ENCODE data around the gene ZNF516.

Gene ZNF516

DNA sequence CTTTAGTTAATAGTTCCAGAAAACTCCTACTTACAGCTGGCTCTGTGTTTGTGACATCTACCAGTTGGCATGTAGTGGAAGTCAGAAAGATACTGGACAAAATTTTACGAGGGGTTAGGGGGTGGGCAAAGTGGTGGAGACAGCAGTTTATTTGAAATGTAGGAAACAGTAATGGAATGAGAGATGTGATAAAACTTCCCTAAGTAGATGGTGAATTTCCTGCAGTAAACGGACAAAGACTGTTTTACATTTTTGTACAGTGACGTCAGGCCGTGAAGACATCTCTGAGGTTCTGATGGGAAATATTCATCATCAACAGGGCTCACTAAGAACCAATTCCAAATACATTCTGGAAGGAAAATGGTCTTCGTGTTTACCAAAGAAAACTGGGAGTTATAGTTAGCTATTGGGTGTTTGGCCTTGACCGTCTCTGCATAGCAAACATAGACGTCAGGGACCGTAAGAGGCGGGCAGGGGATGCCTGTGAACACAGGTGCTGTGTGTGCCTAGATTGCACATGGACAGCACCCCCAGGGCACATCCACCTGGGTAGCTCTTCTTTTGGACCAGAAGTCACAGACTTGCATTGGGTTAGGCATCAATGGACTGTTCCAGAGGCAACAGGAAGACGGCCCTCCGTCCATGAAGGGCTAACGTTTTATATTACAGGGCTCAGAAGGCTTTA, 131.5 kb downstream of the ZNF516 start:
- no peak overlapping the region for H3K9ac ChIP-seq (ENCODE audit: low read depth, low read length)
- no peak overlapping the region for H3K4me3 ChIP-seq (ENCODE audit: low read depth, low read length)
- no peaks in the 10 kb centered on the region for H3K27me3 ChIP-seq (ENCODE audit: control insufficient read depth, insufficient read depth, low read length)

DNA sequence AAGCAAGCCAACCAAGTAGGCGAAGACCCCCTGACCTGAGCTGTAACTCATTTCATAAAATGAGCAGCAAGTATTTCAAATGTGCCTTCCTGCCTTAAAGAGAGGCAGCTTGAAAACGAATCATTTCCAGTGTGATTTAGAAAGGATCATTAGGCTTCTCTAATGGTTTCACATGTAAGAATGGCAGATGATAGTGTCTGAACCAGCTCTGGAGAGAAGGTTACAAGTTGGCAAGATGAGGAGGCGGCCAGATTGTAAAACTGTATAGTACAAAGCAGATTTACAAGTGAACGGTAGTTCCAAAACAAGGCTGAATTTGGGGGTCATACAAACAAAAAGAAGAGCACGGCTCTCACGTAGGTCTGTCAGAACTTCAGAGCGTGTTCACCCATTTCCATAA, 132.4 kb downstream of the ZNF516 start:
- Histone ChIP-seq H3K36me3 (ENCODE audit: control insufficient read depth, insufficient read depth, low read length) (no peaks in the 10 kb centered on the region), H3K27me3 (ENCODE audit: control insufficient read depth, insufficient read depth, low read length) (no peaks in the 10 kb centered on the region), H3K9ac (ENCODE audit: low read depth, low read length) (no peak overlapping the region), H3K4me1 (ENCODE audit: control insufficient read depth, insufficient read depth, low read length) (peaks cover 2% of the 10 kb centered on the region), H3K9me3 (ENCODE audit: control insufficient read depth, insufficient read depth, low read length) (no peaks in the 10 kb centered on the region), H3K4me3 (ENCODE audit: low read depth, low read length) (no peak overlapping the region)

More for the DNA sequence above, 131.5 kb downstream of the ZNF516 start:
- Histone ChIP-seq H3K9me3 (ENCODE audit: control insufficient read depth, insufficient read depth, low read length) (no peaks in the 10 kb centered on the region), H3K36me3 (ENCODE audit: control insufficient read depth, insufficient read depth, low read length) (no peaks in the 10 kb centered on the region), H3K4me1 (ENCODE audit: control insufficient read depth, insufficient read depth, low read length) (peaks cover 2% of the 10 kb centered on the region)

DNA sequence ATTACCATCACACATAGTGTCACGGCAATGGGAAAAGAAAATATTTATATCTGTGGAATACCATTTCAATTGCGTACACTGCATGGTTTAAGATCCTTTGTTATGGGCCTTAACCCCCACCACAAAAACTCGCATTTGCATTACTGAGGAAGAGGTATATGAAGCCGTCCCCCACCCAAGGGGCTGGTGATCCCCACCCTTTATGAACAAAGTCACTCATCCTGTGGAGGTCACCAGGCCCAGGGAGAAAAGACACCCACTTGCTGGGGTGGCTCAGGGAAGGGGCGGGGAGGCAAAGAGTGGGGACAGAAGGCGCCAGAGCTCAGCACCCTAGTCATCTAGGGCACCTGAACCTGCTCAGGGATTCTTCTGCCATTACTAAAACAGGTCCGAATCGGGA, 133.8 kb downstream of the ZNF516 start:
- peaks cover 2% of the 10 kb centered on the region for H3K4me1 ChIP-seq (ENCODE audit: control insufficient read depth, insufficient read depth, low read length)
- no peaks in the 10 kb centered on the region for H3K9me3 ChIP-seq (ENCODE audit: control insufficient read depth, insufficient read depth, low read length)
- H3K9ac ChIP-seq (ENCODE audit: low read depth, low read length): no peak overlapping the region
- no peaks in the 10 kb centered on the region for H3K36me3 ChIP-seq (ENCODE audit: control insufficient read depth, insufficient read depth, low read length)
- no peak overlapping the region for H3K4me3 ChIP-seq (ENCODE audit: low read depth, low read length)
- H3K27me3 ChIP-seq (ENCODE audit: control insufficient read depth, insufficient read depth, low read length): no peaks in the 10 kb centered on the region

DNA sequence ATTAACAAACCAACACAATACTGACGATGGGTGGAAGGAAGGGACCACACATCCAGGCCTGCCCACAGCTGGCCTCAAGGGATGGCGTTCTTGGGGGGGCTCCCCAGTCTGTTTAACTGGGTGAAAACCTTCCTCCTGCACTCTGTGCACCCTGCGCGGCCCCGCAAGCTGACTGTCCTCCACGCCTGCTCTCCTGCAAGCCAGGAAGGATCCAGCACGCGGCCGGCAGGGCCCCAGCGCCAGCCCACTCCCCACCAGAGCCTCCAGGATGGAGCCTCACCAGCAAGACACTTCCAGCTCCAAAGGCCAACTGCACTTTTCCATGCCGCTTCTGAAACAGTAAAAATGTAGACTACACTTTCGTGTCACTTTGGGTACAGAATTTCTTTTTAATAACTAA, 135.1 kb downstream of the ZNF516 start:
- H3K4me3 ChIP-seq (ENCODE audit: low read depth, low read length): no peak overlapping the region
- H3K9me3 ChIP-seq (ENCODE audit: control insufficient read depth, insufficient read depth, low read length): no peaks in the 10 kb centered on the region
- H3K36me3 ChIP-seq (ENCODE audit: control insufficient read depth, insufficient read depth, low read length): no peaks in the 10 kb centered on the region
- no peaks in the 10 kb centered on the region for H3K27me3 ChIP-seq (ENCODE audit: control insufficient read depth, insufficient read depth, low read length)
- no peak overlapping the region for H3K9ac ChIP-seq (ENCODE audit: low read depth, low read length)
- H3K4me1 ChIP-seq (ENCODE audit: control insufficient read depth, insufficient read depth, low read length): peaks cover 2% of the 10 kb centered on the region

DNA sequence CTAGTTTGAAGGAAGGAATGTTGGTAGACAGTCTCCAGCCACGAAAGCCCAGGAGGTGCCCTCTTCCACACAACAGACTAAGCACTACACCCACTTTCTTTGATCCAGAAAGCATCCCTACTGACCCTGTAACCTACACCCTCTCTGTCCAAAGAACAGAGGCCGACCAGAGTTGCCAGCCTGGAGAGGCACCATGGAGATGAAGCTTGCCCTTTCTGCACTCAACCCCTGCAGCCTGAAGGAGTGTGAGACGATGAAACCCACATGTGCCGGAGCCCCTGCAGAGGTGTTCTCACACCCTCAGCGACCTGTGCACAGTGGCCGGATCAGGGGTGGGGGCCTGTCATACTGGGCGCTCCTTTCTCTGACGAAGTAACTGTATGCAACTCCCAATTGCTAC, 136.3 kb downstream of the ZNF516 start:
- H3K9me3 ChIP-seq (ENCODE audit: control insufficient read depth, insufficient read depth, low read length): no peaks in the 10 kb centered on the region
- H3K27me3 ChIP-seq (ENCODE audit: control insufficient read depth, insufficient read depth, low read length): no peaks in the 10 kb centered on the region
- no peak overlapping the region for H3K4me3 ChIP-seq (ENCODE audit: low read depth, low read length)
- H3K4me1 ChIP-seq (ENCODE audit: control insufficient read depth, insufficient read depth, low read length): peaks cover 2% of the 10 kb centered on the region
- H3K36me3 ChIP-seq (ENCODE audit: control insufficient read depth, insufficient read depth, low read length): no peaks in the 10 kb centered on the region
- no peak overlapping the region for H3K9ac ChIP-seq (ENCODE audit: low read depth, low read length)

DNA sequence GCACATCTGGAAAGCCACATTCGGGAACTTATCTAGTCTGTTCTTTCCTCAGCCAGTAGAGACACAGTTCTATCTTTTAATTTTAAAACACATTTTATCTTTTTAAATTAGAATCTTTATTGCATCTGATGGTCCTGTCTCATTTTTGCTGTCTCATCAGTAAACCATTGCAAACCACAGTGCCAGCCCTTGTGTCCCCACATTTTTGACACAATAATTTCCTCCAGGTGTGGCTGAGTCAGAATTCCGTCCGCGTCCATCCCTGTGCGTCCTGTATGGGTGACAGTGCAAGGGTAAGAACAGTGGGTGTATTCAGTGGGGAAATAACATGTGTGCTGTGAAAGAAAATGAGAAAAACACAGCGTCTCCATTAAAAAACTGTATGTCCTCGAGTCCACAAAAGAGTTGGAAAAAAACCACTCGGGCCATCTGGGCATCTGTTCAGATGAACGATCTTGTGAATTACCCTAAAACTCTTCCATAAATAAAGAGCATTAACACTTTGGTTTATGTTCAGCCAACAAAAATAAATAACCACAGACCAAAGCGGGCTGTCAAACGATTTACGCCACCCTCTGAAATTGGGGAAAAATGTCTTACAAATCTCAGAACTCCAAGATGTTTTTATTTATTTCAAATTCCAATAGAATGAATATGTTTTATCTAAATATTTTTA, 137.3 kb downstream of the ZNF516 start:
- Histone ChIP-seq H3K36me3 (ENCODE audit: control insufficient read depth, insufficient read depth, low read length) (no peaks in the 10 kb centered on the region), H3K4me1 (ENCODE audit: control insufficient read depth, insufficient read depth, low read length) (peaks cover 2% of the 10 kb centered on the region), H3K9ac (ENCODE audit: low read depth, low read length) (no peak overlapping the region), H3K4me3 (ENCODE audit: low read depth, low read length) (no peak overlapping the region), H3K27me3 (ENCODE audit: control insufficient read depth, insufficient read depth, low read length) (no peaks in the 10 kb centered on the region), H3K9me3 (ENCODE audit: control insufficient read depth, insufficient read depth, low read length) (no peaks in the 10 kb centered on the region)

DNA sequence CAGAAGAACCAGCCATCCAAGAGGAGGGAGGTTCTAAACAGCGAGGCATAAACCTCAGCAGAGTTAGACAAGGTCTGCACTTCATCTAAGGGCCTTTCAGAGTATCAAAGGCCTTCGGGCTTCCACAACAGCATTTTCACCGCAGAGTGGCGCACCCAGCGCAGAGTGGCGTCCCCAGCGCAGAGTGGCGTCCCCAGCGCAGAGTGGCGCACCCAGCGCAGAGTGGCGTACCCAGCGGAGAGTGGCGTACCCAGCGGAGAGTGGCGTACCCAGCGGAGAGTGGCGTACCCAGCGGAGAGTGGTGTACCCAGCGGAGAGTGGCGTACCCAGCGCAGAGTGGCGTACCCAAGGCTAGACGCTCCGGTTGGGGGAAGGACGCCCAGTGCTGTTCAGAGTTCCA, 137.9 kb downstream of the ZNF516 start:
- H3K27me3 ChIP-seq (ENCODE audit: control insufficient read depth, insufficient read depth, low read length): no peaks in the 10 kb centered on the region
- H3K4me1 ChIP-seq (ENCODE audit: control insufficient read depth, insufficient read depth, low read length): peaks cover 2% of the 10 kb centered on the region
- no peaks in the 10 kb centered on the region for H3K9me3 ChIP-seq (ENCODE audit: control insufficient read depth, insufficient read depth, low read length)
- H3K4me3 ChIP-seq (ENCODE audit: low read depth, low read length): no peak overlapping the region
- H3K36me3 ChIP-seq (ENCODE audit: control insufficient read depth, insufficient read depth, low read length): no peaks in the 10 kb centered on the region
- no peak overlapping the region for H3K9ac ChIP-seq (ENCODE audit: low read depth, low read length)

DNA sequence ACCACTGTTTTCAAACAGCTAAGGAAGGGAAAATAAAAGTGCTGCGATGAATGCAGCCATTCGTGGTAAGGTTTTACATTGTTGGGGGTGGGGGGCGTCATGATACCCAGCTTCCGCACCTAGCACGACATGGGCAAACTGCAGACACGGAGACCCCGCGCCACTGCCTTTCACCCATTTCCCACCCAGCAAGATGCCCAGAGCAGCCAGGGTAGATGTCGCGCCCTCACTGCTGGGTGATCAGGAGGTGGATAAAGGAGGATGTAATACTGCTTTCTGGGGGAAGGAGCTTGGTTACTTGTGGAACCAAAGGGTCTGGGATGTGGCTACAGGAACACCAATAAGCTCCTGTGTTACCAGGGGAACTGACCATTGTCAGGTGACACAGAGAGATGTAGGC, 138.4 kb downstream of the ZNF516 start:
- H3K4me1 ChIP-seq (ENCODE audit: control insufficient read depth, insufficient read depth, low read length): peaks cover 2% of the 10 kb centered on the region
- H3K27me3 ChIP-seq (ENCODE audit: control insufficient read depth, insufficient read depth, low read length): no peaks in the 10 kb centered on the region
- H3K9me3 ChIP-seq (ENCODE audit: control insufficient read depth, insufficient read depth, low read length): no peaks in the 10 kb centered on the region
- no peak overlapping the region for H3K9ac ChIP-seq (ENCODE audit: low read depth, low read length)
- H3K4me3 ChIP-seq (ENCODE audit: low read depth, low read length): no peak overlapping the region
- no peaks in the 10 kb centered on the region for H3K36me3 ChIP-seq (ENCODE audit: control insufficient read depth, insufficient read depth, low read length)

DNA sequence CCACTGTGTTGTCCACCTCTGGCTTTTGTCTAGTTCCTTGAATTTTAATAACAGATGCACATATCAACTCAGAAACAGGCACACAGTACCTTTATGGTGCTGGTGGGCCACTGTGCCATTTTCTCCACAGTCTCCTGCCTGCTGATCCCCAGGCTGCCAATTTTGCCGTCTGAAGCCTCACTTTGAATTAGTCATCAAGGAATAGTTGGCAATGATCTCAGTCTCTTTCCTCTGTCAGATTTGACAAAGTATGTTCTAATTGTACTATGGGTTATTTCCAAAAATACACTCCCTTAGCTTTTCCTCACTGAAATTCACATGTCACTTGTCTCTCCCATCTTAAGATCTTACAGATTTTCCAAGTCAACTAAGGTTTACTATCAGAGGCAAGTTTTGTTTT, 140.7 kb downstream of the ZNF516 start:
- peaks cover 2% of the 10 kb centered on the region for H3K4me1 ChIP-seq (ENCODE audit: control insufficient read depth, insufficient read depth, low read length)
- H3K27me3 ChIP-seq (ENCODE audit: control insufficient read depth, insufficient read depth, low read length): no peaks in the 10 kb centered on the region
- no peak overlapping the region for H3K9ac ChIP-seq (ENCODE audit: low read depth, low read length)
- H3K9me3 ChIP-seq (ENCODE audit: control insufficient read depth, insufficient read depth, low read length): no peaks in the 10 kb centered on the region
- no peak overlapping the region for H3K4me3 ChIP-seq (ENCODE audit: low read depth, low read length)
- H3K36me3 ChIP-seq (ENCODE audit: control insufficient read depth, insufficient read depth, low read length): no peaks in the 10 kb centered on the region

DNA sequence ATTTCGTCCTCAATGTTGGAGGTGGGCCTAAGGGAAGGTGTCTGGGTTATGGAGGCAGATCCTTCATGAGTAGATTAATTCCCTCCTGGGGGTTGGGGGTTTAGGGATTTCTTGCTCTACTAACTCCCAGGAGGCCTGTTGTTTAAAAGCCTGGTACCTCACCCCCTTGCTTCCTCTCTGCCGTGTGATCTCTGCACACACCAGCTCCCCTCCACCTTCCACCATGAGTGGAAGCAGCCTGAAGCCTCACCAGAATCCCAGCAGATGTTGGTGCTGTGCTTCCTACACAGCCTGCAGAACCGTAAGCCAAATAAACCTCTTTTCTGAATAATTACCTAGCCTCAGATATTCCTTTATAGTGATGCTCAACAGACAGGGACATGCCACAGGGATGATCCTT, 141.5 kb downstream of the ZNF516 start:
- no peaks in the 10 kb centered on the region for H3K27me3 ChIP-seq (ENCODE audit: control insufficient read depth, insufficient read depth, low read length)
- H3K9me3 ChIP-seq (ENCODE audit: control insufficient read depth, insufficient read depth, low read length): no peaks in the 10 kb centered on the region
- no peak overlapping the region for H3K9ac ChIP-seq (ENCODE audit: low read depth, low read length)
- H3K36me3 ChIP-seq (ENCODE audit: control insufficient read depth, insufficient read depth, low read length): no peaks in the 10 kb centered on the region
- peaks cover 2% of the 10 kb centered on the region for H3K4me1 ChIP-seq (ENCODE audit: control insufficient read depth, insufficient read depth, low read length)
- H3K4me3 ChIP-seq (ENCODE audit: low read depth, low read length): no peak overlapping the region

DNA sequence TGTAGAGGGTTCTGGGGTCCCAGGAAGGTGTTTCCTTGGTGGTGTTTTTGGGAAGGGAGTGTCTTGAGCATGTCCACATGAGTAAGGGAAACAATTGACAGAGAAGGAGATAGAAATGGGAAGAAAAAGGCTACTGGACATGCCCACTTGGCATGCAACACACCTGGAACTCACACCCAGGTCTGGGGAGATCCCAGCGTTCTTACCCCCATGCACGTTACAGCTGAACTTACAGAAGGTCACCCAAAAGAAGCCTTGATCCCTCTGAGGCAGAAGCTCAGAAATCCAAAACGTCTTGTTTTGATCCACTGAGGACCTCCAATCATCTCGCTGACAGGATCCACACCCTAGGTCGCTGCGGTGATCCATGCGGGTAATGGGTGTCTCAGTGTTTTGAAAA, 142.0 kb downstream of the ZNF516 start:
- H3K9me3 ChIP-seq (ENCODE audit: control insufficient read depth, insufficient read depth, low read length): no peaks in the 10 kb centered on the region
- H3K36me3 ChIP-seq (ENCODE audit: control insufficient read depth, insufficient read depth, low read length): no peaks in the 10 kb centered on the region
- peaks cover 2% of the 10 kb centered on the region for H3K4me1 ChIP-seq (ENCODE audit: control insufficient read depth, insufficient read depth, low read length)
- H3K27me3 ChIP-seq (ENCODE audit: control insufficient read depth, insufficient read depth, low read length): no peaks in the 10 kb centered on the region
- H3K9ac ChIP-seq (ENCODE audit: low read depth, low read length): no peak overlapping the region
- no peak overlapping the region for H3K4me3 ChIP-seq (ENCODE audit: low read depth, low read length)

DNA sequence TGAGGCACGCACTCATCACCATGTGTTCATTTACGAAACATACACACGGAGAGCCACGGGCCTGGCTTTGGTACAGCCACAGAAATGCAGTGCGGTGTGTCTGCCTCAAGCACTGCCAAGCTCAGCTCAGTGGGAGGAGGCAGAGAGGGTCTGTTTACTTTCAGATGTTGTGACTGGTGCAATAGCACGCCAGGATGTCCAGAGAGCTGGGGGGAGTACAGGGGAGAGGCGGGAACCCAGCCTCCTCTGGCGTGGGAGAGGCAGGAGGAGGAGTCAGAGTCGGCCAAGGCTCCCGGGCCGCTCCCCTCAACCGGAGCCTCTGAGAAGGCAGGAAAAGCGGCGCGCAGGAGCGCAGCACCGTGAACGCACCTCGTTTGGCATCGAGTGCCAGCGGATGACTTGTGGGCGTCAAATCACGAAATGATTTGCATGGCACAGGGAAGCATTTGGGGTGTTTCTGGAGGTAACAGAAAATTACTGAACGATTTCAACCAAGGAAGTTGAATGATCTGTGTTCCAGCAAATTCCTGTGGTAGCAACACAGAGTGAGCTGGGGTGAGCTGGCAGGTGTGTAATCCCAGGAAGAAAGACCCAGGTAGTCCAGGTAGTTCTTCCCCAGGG, 143.0 kb downstream of the ZNF516 start:
- H3K36me3 ChIP-seq (ENCODE audit: control insufficient read depth, insufficient read depth, low read length): no peaks in the 10 kb centered on the region
- H3K4me3 ChIP-seq (ENCODE audit: low read depth, low read length): no peak overlapping the region
- H3K9ac ChIP-seq (ENCODE audit: low read depth, low read length): no peak overlapping the region
- H3K27me3 ChIP-seq (ENCODE audit: control insufficient read depth, insufficient read depth, low read length): no peaks in the 10 kb centered on the region
- no peaks in the 10 kb centered on the region for H3K9me3 ChIP-seq (ENCODE audit: control insufficient read depth, insufficient read depth, low read length)
- peaks cover 2% of the 10 kb centered on the region for H3K4me1 ChIP-seq (ENCODE audit: control insufficient read depth, insufficient read depth, low read length)

All from iPS-15b (cell line).